H1 (cell line): ENCODE measurements around the gene UVSSA. TPM values are rescaled to one million over a fixed set of nuclear protein-coding genes. Genes with fewer than 3 reads are reported as not detected.

Experiments
- CTCF ChIA-PET: fragments of 300-600 bp; sonication (Branson Sonifier 250); formaldehyde crosslinking; loops from one replicate; lab custom pipeline; 2021; ENCODE audit not compliant: partially characterized antibody; lab: Charles Lee
- POLR2A ChIA-PET: fragments of 300-600 bp; sonication (Branson Sonifier 250); formaldehyde crosslinking; loops from one replicate; lab custom pipeline; 2021; ENCODE audit warnings: inconsistent platforms; ENCODE audit not compliant: partially characterized antibody; lab: Charles Lee
- DNase-seq, 2 experiments: peaks; one replicate each; pipeline versions ENCODE4 v3.0.0 to v3.0.0-alpha.2; 2010 to 2022; ENCODE audit warnings: low spot score in 2 of 2, low read depth in 1 of 2, mixed read lengths in 1 of 2
- FAIRE-seq: peaks from 2 replicates; lab custom pipeline; 2011; peaks lifted over from hg19 to GRCh38; lab: Jason Lieb, UNC
- H2AFZ ChIP-seq: 2 replicates; pipeline ENCODE4 v1.8.1; 2012; ENCODE audit warnings: low read length, inconsistent platforms
- H2AK5ac ChIP-seq: 2 replicates; pipeline ENCODE4 v1.6.1; 2013; ENCODE audit warnings: low read depth, low read length
- H2BK120ac ChIP-seq: replicated peaks from 2 replicates; pipeline ENCODE3; 2013; ENCODE audit warnings: low read depth, low read length, inconsistent platforms
- H2BK12ac ChIP-seq: 2 replicates; pipeline ENCODE4 v1.6.1; 2013; ENCODE audit warnings: low read depth, low read length
- H2BK15ac ChIP-seq: 2 replicates; pipeline ENCODE4 v1.6.1; 2013; ENCODE audit warnings: low read length
- H2BK20ac ChIP-seq: 2 replicates; pipeline ENCODE4 v1.6.1; 2013; ENCODE audit warnings: low read length
- H2BK5ac ChIP-seq: 2 replicates; pipeline ENCODE4 v1.6.1; 2013; ENCODE audit warnings: low read depth, low read length
- H3K14ac ChIP-seq: 2 replicates; pipeline ENCODE4 v1.6.1; 2013; ENCODE audit warnings: inconsistent platforms; ENCODE audit not compliant: insufficient read length
- H3K18ac ChIP-seq: 2 replicates; pipeline ENCODE4 v1.6.1; 2013; ENCODE audit warnings: low read length; ENCODE audit errors: extremely low read depth
- H3K23ac ChIP-seq: 2 replicates; pipeline ENCODE4 v1.6.1; 2013; ENCODE audit warnings: inconsistent platforms; ENCODE audit not compliant: insufficient read length
- H3K23me2 ChIP-seq: 2 replicates; pipeline ENCODE4 v1.6.1; 2013; ENCODE audit warnings: low read depth, low read length
- H3K27ac ChIP-seq: 2 replicates; pipeline ENCODE4 v1.6.1; 2011; ENCODE audit warnings: low read depth, low read length, inconsistent platforms
- H3K27me3 ChIP-seq, 4 experiments: replicated peaks in 1 of 4; 1 replicate in 1 of 4; 2 replicates in 3 of 4; pipeline versions ENCODE4 v1.6.1 to v1.8.1; 2011 to 2013; ENCODE audit warnings: low read length in 3 of 4, mild to moderate bottlenecking in 3 of 4, inconsistent platforms in 2 of 4, mixed read lengths in 2 of 4, moderate library complexity in 1 of 4; ENCODE audit not compliant: control insufficient read depth in 3 of 4, insufficient read depth in 3 of 4; ENCODE audit errors: extremely low read depth in 1 of 4
- H3K36me3 ChIP-seq, 4 experiments: 2 replicates each; pipeline versions ENCODE4 v1.6.1 to v1.8.1; 2011 to 2013; ENCODE audit warnings: mild to moderate bottlenecking in 4 of 4, low read length in 3 of 4, moderate library complexity in 2 of 4, control low read depth in 1 of 4, inconsistent platforms in 1 of 4; ENCODE audit not compliant: insufficient read depth in 4 of 4, control insufficient read depth in 2 of 4
- H3K4ac ChIP-seq: replicated peaks from 2 replicates; pipeline ENCODE3; 2013; ENCODE audit warnings: low read length, low read depth, mixed read lengths, inconsistent platforms; ENCODE audit not compliant: insufficient read length
- H3K4me1 ChIP-seq, 4 experiments: replicated peaks in 1 of 4; 1 replicate in 1 of 4; 2 replicates in 3 of 4; pipeline versions ENCODE4 v1.6.1 to v1.8.1; 2011 to 2013; ENCODE audit warnings: low read length in 3 of 4, inconsistent platforms in 2 of 4, mixed read lengths in 1 of 4; ENCODE audit not compliant: insufficient read depth in 4 of 4, control insufficient read depth in 3 of 4
- H3K4me2 ChIP-seq, 2 experiments: 2 replicates each; pipeline versions ENCODE4 v1.6.1 to v1.8.1; 2011 to 2013; ENCODE audit warnings: low read depth in 2 of 2, low read length in 2 of 2, control low read depth in 1 of 2, inconsistent platforms in 1 of 2, mild to moderate bottlenecking in 1 of 2; ENCODE audit not compliant: insufficient read depth in 1 of 2
- H3K4me3 ChIP-seq, 4 experiments: fragments of 200-600, 300-600 bp in 1 of 4; sonication (generic), shearing (Covaris generic), sonication (Bioruptor Twin) in 1 of 4; 2 replicates each; pipeline versions ENCODE4 v1.5.1 to v1.8.1; 2011 to 2016; ENCODE audit warnings: low read length in 4 of 4, low read depth in 3 of 4, control low read depth in 2 of 4, inconsistent platforms in 2 of 4, mild to moderate bottlenecking in 2 of 4, mixed read lengths in 1 of 4, moderate library complexity in 1 of 4; ENCODE audit not compliant: insufficient read depth in 2 of 4; ENCODE audit errors: extremely low read depth in 1 of 4
- H3K56ac ChIP-seq: replicated peaks from 2 replicates; pipeline ENCODE3; 2013; ENCODE audit warnings: low read depth, mild to moderate bottlenecking, mixed read lengths, low read length, inconsistent platforms; ENCODE audit not compliant: insufficient read length
- H3K79me1 ChIP-seq: 2 replicates; pipeline ENCODE4 v1.6.1; 2013; ENCODE audit warnings: low read depth, low read length, control low read depth
- H3K79me2 ChIP-seq, 2 experiments: 2 replicates each; pipeline versions ENCODE4 v1.6.1 to v1.8.1; 2012 to 2013; ENCODE audit warnings: low read length in 2 of 2, mild to moderate bottlenecking in 2 of 2, inconsistent platforms in 1 of 2; ENCODE audit not compliant: insufficient read depth in 2 of 2, control insufficient read depth in 1 of 2
- H3K9ac ChIP-seq, 4 experiments: replicated peaks in 1 of 4; 1 replicate in 1 of 4; 2 replicates in 3 of 4; pipeline versions ENCODE4 v1.6.1 to v1.8.1; 2011 to 2013; ENCODE audit warnings: low read depth in 3 of 4, low read length in 3 of 4, control low read depth in 2 of 4, mild to moderate bottlenecking in 2 of 4, moderate library complexity in 2 of 4, inconsistent platforms in 1 of 4; ENCODE audit errors: extremely low read depth in 1 of 4
- H3K9me3 ChIP-seq, 2 experiments: 2 replicates each; pipeline versions ENCODE4 v1.6.1 to v1.8.1; 2012 to 2013; ENCODE audit warnings: mild to moderate bottlenecking in 2 of 2, moderate library complexity in 2 of 2, control low read depth in 1 of 2, inconsistent platforms in 1 of 2, low read depth in 1 of 2, low read length in 1 of 2, mixed read lengths in 1 of 2; ENCODE audit not compliant: insufficient read depth in 2 of 2
- H4K20me1 ChIP-seq, 2 experiments: replicated peaks in 1 of 2; 2 replicates each; pipeline versions ENCODE3 to v1.8.1; 2011 to 2013; ENCODE audit warnings: inconsistent platforms in 2 of 2, low read length in 2 of 2, mild to moderate bottlenecking in 1 of 2; ENCODE audit not compliant: insufficient read depth in 2 of 2, control insufficient read depth in 1 of 2
- H4K5ac ChIP-seq: 2 replicates; pipeline ENCODE4 v1.6.1; 2013; ENCODE audit warnings: low read length, low read depth, mixed read lengths, inconsistent platforms; ENCODE audit not compliant: insufficient read length
- H4K8ac ChIP-seq: 2 replicates; pipeline ENCODE4 v1.8.0; 2013; ENCODE audit warnings: mild to moderate bottlenecking, moderate library complexity, low read length, inconsistent platforms; ENCODE audit not compliant: insufficient read depth; ENCODE audit errors: extremely low read depth
- H4K91ac ChIP-seq: replicated peaks from 2 replicates; pipeline ENCODE3; 2013; ENCODE audit warnings: low read length, mixed read lengths, inconsistent platforms; ENCODE audit not compliant: insufficient read length
- BACH1 ChIP-seq: IDR thresholded peaks from 2 replicates; pipeline ENCODE4 v1.6.1; 2012; ENCODE audit warnings: low read length, improper control_type of control experiment
- BCL11A ChIP-seq, 2 experiments: IDR thresholded peaks; one replicate each; pipeline ENCODE4 v1.6.1; 2011; ENCODE audit warnings: low read depth in 2 of 2, low read length in 2 of 2, mild to moderate bottlenecking in 2 of 2
- CBX8 ChIP-seq: fragments of 300-800, 300-1000 bp; sonication (generic); IDR thresholded peaks from 2 replicates; pipeline ENCODE4 v1.7.1; 2016; ENCODE audit warnings: low read depth, low read length, borderline replicate concordance
- CEBPB ChIP-seq: IDR thresholded peaks from 2 replicates; pipeline ENCODE4 v1.6.1; 2012; ENCODE audit warnings: low read depth, low read length
- CREB1 ChIP-seq: IDR thresholded peaks from 2 replicates; pipeline ENCODE4 v1.6.1; 2012; ENCODE audit warnings: inconsistent platforms
- E2F6 ChIP-seq: IDR thresholded peaks from 2 replicates; pipeline ENCODE4 v1.6.1; 2012; ENCODE audit warnings: inconsistent platforms
- EZH2 ChIP-seq: fragments of 200-600 bp; sonication (generic); IDR thresholded peaks from 2 replicates; pipeline ENCODE4 v1.7.1; 2012; ENCODE audit warnings: low read depth, mild to moderate bottlenecking, moderate library complexity, low read length, inconsistent platforms; ENCODE audit not compliant: severe bottlenecking
- GABPA ChIP-seq: IDR thresholded peaks from 2 replicates; pipeline ENCODE4 v1.6.1; 2011; ENCODE audit warnings: mild to moderate bottlenecking, low read length, moderate library complexity, borderline replicate concordance; ENCODE audit not compliant: insufficient read depth
- NANOG ChIP-seq: IDR thresholded peaks from 2 replicates; pipeline ENCODE4 v1.6.1; 2011; ENCODE audit warnings: low read length, low read depth, mild to moderate bottlenecking, inconsistent platforms; ENCODE audit not compliant: insufficient read depth, poor library complexity, severe bottlenecking
- RXRA ChIP-seq: IDR thresholded peaks from 2 replicates; pipeline ENCODE4 v1.6.1; 2011; ENCODE audit warnings: low read depth, mild to moderate bottlenecking, low read length, moderate library complexity; ENCODE audit not compliant: insufficient read depth
- SUZ12 ChIP-seq: fragments of 200-600 bp; sonication (generic); IDR thresholded peaks from 2 replicates; pipeline ENCODE4 v1.6.1; 2012; ENCODE audit warnings: mild to moderate bottlenecking, inconsistent platforms, low read length, moderate library complexity, mixed read lengths
- TEAD4 ChIP-seq: IDR thresholded peaks from 2 replicates; pipeline ENCODE4 v1.6.1; 2012; ENCODE audit warnings: low read depth, low read length, inconsistent platforms, mixed read lengths
- WGBS, 2 experiments: shearing (Covaris generic) in 1 of 2; methylation state at CpG; one replicate each; pipeline versions ENCODE4 v1.1.6 to v1.1.7; 2013 to 2015; ENCODE audit warnings: low lambda C conversion rate in 2 of 2, mixed read lengths in 2 of 2, inconsistent platforms in 1 of 2, low coverage in 1 of 2, missing lambda C conversion rate in 1 of 2; ENCODE audit not compliant: insufficient replicate concordance in 2 of 2, insufficient coverage in 1 of 2, insufficient read length in 1 of 2; ENCODE audit errors: extremely low coverage in 1 of 2, missing lambda C conversion rate in 1 of 2; 5-methylcytosine and 5-hydroxymethylcytosine counted together
- polyA plus RNA-seq, 7 experiments: library from polyadenylated mRNA; depleted of rRNA in 3 of 7; stranded (reverse) in 5 of 7; unstranded in 2 of 7; fragments of >200 nt in 5 of 7; fragments of 200-250 nt in 2 of 7; gene quantifications; 1 replicate in 5 of 7; 2 replicates in 1 of 7; 4 replicates in 1 of 7; pipeline versions ENCODE4 v1.2.1 to v1.2.3, GENCODE V29; 2011 to 2013; ENCODE audit warnings: missing spikeins in 2 of 7, mixed read lengths in 2 of 7
- total RNA-seq: library from RNA; stranded (reverse); fragmentation: NEBNext Ultra II Directional; extraction: Animal tissue kit (Norgen Biotek cat#: 25700); gene quantifications from 2 replicates; pipeline ENCODE4 v1.2.1, GENCODE V29; 2021
- TF ChIP-seq, protein P1 (sequence below): IDR thresholded peaks from 2 replicates; pipeline ENCODE4 v1.6.1; 2011; ENCODE audit warnings: low read depth, mild to moderate bottlenecking, low read length; ENCODE audit not compliant: insufficient read depth

The UVSSA gene
- total and polyA plus RNA-seq, 2 of the 8 experiments (the other 6 are each of a cell fraction or from before 2014, with no cell fraction given), result 14.5 to 19.4 TPM

DNA sequence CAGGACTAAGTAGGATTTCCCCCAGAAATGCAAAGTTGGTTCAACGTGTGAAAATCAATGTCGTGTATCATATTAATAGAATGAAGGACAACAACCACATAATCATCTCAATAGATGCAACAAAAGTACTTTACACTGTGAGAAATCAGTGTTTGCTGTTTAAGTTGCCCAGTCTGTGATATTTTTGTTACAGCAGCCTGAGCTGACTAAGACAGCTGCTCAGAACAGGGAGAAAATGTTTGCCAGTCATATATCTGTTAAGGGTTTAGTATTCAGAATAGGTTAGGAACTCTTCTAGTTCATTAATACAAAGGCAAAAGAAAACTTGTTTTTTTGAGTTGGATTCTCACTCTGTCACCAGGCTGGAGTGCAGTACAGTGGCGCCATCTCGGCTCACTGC is 44.8 kb upstream of the UVSSA start:
- CTCF ChIA-PET, result interaction anchor here (1.0 to 1.3 kb wide), 2 partner anchors 16 to 54 kb away, joined by 3 read pairs; no protein-coding TSS in a partner anchor
- peaks cover 26 to 30% of the 10 kb centered on the region in 2 experiments for H4K20me1 ChIP-seq
- TF ChIP-seq GABPA (no peak), BACH1 (no peak), CBX8 (no peak), SUZ12 (no peak), NANOG (no peak), RXRA (no peak), E2F6 (no peak), EZH2 (no peak), CEBPB (no peak), TEAD4 (no peak), CREB1 (no peak), BCL11A (IDR thresholded peaks at IDR 0.05; ENCODE audit: low read depth in 2 of 2, low read length in 2 of 2) (no peak)
- TF ChIP-seq, protein P1, sequence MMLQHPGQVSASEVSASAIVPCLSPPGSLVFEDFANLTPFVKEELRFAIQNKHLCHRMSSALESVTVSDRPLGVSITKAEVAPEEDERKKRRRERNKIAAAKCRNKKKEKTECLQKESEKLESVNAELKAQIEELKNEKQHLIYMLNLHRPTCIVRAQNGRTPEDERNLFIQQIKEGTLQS, result no peak

More for the DNA sequence above, 44.8 kb upstream of the UVSSA start:
- Histone ChIP-seq H2BK12ac (no peak overlapping the region), H2AK5ac (no peak overlapping the region), H3K23me2 (no peaks in the 10 kb centered on the region), H3K23ac (no peak overlapping the region), H3K4me2 (no peak overlapping the region), H2BK120ac (no peak overlapping the region), H3K27me3 (no peaks in the 10 kb centered on the region), H3K4me1 (peaks cover 3 to 9% (median 5%) of the 10 kb centered on the region in 4 experiments; a peak in 6 of 7 replicates), H3K79me1 (peaks cover 32% of the 10 kb centered on the region), H3K79me2 (peaks cover 5 to 93% of the 10 kb centered on the region in 2 experiments; a peak in 3 of 4 replicates), H3K27ac (no peak overlapping the region), H3K9me3 (no peaks in the 10 kb centered on the region), H3K4ac (no peak overlapping the region), H2AFZ (no peak overlapping the region), H2BK5ac (no peak overlapping the region), H2BK15ac (no peak overlapping the region), H4K5ac (no peak overlapping the region), H3K4me3 (no peak overlapping the region), H4K8ac (no peak overlapping the region), H3K18ac (no peak overlapping the region), H3K9ac (no peak overlapping the region), H3K14ac (no peak overlapping the region), H3K56ac (no peak overlapping the region), H4K91ac (no peak overlapping the region), H3K36me3 (peaks cover 2 to 19% (median 3%) of the 10 kb centered on the region in 4 experiments; a peak in 6 of 8 replicates), H2BK20ac (no peak overlapping the region)
- DNase-seq (no peak), FAIRE-seq (no peak)
- WGBS, 2 experiments, result 71% methylated on average over 4 of the region's 4 CpGs; no CpG with 5 or more reads in 1 of the 2 experiments
- POLR2A ChIA-PET, result no interaction called here
